HCEC 1CT (cell line): ENCODE data around the gene VILL.

Source experiments
- DNase-seq: peaks from one replicate; pipeline ENCODE4 v3.0.0-alpha.2; 2017

The VILL gene

DNA sequence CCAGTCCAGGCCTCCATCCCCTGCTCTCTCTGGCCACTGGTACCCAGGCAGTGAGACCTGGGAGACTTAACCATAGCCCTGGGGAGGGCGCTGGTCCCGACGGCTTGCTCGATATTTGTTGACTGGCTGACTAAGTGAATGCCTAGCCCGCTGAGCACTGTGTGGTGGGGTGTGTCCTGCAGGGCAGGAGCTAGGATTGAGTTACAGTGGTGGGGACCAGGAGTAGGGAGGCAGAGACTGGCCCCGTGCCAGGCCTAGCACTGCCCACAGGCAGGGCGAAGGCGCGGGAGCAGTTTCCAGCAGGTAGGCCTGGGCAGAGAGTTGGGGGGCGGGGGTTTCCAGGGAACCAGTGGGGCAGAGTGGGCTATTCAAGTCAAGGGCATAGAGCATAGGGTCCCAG lies at the start of gene VILL:
Gene VILL, plus strand, starts transcription at position 260 of the 400 bp plus-strand sequence. CDS start 2,887 bp downstream, outside the sequence.
- no peak for DNase-seq

DNA sequence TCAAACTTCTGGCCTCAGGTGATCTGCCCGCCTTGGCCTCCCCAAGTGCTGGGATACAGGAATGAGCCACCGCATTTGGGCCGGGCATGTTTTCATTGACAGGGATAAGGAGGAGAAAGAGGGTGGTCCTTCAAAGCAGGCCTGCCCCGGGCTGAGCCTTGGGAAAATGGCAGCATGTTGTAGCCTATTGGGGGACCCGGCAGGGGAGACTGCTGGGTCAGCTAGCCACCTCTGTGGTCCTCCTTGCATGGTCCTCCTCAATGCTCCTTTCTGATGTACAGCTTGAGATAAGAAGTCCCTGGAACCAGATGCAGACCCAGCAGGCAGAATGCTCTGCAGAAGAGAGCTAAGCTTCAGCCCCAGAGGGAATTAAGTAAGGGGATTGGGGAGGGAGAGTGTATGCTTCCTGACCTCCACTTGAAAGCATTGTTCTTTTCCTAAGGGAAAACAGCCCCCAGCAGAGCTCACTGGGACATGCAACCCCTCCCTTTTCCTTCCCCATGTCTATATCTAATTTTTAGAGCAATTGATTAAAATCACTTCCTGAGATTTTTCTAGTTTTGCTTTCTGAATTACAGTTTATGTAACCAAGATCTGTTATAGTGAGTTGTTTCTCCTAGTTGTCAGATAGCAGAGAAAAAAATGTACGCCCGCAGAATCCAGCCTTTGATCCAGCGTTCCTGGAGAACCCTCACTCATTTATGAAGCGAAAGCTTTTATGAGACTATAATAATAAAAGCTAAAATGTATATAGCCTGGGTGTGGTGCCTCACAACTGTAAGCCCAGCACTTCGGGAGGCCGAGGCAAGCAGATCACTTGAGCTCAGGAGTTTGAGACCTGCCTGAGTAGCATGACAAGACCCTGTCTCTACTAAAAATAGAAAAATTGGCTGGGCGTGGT lies 48.7 kb upstream of the VILL start:
- no peak for DNase-seq

DNA sequence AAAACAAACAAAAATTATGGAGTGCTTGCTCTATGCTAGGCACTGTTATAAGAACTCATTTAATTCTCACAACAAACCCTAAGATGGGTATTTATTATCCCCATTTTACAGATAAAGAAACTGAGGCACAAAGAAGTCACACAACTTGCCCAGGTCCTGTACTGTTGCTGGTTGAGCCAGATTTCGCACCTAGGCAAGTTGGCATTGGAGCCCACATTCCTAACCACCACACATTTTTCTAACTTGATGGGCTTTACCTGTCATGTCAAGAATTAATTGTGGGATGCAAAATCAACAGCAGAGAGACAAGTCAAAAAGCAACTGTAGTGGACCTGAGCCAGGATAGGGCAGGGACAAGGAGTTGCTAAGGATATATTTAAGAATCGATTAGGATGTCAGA lies 47.9 kb upstream of the VILL start:
- no peak for DNase-seq

DNA sequence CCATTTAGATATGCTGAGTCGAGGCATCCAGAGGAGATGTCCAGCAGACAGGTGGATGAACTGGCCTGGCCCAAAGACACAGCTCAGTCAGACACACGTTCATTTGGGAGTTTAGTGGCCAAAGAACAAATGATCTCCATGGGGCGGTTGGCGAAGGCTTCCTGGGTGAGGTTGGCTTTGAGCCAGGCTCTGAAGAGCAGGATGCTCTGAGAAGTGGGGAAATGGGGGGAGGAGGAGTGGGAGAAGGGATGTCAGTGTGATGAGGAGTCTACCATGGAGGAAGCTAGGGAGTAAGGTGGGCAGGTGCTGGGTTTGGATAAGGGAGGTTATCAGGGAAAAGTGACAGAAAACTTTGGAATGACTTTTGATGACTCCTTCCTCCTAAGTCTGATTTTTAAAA lies 47.5 kb upstream of the VILL start:
- no peak for DNase-seq

DNA sequence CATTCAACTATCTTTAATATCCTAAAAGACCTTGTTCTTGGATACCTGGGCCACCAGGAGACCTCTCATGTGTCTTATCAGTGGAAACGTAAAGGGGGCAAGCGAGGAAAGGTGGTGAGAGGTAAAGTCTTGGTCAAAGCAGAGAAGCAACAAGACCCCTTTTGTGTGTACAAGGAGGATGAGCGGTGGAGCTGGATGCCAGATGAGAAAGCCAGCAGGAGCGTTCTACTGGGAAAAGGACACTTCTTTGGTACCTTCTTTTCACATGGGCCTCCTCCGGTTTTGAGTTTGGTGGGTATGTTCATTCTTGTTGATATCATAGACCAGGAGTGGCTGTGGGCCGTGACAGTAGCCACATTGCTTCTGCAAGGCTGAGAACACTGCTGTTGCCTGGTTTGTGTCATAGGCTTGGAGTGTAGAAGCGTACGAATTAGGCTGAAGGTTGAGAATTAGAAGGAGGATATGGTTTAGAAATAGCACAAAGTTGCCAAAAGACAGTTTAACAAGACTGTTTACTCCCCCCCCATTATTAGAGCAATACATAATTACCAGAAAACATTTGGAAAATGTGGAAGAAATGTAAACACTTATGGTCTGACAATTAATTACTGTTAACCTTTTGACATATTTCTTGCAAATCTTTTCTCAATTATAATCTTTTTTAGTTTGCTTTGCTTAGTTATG lies 46.8 kb upstream of the VILL start:
- no peak for DNase-seq

DNA sequence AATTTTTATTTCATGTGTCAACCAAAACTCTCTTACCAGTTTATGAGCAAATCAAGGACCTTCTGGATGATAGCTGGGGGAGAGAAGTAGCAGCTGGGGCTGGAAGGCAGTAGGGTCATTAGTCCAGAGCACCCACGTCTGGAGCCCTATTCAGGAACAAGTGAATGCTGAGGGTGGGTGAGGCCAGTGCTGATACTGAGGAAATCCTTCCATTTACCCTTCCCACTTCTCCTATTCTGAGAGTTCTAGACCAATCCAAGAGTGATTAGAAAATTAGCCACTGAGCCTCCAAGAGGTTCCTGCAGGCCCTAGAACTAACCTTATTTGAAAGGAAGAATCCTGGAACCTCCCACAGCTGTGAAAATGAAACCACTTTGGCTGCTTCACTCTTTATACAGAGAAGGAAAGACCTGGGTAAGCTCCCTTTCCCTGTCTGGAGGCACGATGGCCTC lies 46.2 kb upstream of the VILL start:
- peak; percentile 52 for DNase-seq

DNA sequence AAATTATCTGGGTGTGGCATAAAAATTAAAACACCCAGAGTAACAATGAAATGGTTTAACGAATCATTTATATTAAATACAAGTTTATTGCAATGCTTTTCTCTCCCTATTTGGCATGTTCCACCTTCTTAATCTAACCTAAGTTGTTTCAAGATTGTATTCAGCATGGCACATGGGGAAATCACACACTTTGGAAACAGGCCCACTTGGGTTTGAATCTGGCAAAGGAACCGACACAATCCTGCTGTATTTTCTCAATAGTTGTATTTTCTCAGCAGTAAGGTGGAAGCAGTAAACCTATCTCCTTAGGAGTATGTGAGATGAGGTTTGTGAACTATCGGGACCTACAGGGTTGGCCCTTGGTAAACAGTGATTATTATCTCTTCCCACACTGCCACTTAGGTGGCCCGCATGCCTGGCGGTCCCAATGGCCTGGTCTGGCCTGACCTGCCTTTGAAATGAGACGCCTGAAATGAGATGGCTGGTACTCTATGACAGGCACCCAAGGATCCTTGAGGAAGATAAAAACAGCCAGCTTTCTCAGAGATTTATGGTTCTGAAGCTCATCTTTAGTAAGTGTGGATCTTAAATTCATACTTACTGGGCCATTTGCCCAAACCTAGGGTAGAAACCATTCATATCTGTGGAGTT lies 45.3 kb upstream of the VILL start:
- no peak for DNase-seq

DNA sequence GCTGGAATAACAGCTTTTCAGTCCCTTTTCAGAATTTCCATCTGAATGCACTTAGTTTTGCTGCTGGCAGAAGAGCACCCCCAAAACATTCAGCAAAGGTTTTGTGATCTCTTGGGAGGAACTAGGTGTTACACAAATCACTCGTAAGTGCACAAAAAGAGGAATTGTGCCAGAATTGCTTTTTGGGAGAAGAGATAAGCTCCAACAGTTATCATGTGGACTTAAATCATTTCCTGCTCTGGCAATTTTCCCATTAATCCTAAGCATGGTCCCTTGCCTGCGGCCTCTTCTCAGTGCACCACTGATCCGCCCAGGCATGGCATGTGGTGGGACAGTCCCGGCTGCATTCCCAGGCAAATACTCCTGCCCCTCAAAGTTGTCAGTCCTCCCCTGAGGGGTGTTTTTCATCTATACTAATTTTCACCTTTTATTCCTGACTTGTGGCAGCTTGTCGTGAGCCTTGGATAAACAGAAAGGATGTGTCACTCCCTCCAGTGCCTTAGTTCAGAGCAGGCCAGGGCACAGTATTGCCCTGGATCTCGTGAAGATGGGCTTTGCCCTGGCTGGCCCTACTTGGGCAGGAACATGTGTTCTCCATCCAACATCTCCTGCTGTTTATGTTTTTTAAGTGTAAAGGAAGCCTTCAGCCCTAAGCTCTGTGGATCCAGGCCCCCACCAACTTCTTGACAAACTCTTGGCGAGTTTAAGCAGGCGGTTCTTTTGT lies 44.6 kb upstream of the VILL start:
- peak; percentile 48 for DNase-seq

DNA sequence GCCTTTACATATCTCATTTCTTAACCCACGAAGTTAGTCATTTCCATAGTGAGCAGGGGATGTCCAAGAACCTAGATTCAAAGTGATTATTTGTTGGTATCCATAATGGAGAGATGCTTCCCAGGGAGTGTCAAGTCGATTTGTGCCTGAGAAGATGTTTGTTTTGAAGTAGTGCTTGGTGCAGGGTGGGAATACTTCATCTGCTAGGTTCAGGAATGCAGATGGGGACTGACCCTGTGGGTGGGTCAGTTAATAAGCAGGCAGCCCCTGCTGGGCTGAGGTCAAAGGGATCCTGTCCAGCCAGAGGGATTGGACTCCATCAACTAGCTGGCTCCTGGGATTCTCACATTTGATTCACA lies 44.1 kb upstream of the VILL start:
- DNase-seq: no peak

DNA sequence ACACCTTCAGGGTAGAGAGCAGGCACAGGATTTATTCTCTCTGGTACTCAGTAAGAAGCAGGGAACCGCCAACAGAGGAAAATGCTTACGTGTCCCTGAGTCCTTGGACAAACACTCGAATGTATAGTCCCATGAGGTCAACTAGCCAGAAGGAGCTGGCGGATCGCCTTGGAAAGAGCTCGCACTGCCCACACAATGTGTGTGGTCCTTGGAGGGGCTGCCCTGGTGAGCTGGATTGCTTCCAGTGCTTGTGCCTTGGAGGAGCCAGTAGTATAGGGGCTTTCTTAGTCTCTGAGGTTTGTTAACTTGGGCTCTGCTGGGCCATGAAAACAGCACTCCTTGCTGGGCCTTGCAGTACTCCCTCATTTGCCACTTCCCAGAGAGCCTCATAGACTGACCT lies 40.7 kb upstream of the VILL start:
- DNase-seq: no peak

DNA sequence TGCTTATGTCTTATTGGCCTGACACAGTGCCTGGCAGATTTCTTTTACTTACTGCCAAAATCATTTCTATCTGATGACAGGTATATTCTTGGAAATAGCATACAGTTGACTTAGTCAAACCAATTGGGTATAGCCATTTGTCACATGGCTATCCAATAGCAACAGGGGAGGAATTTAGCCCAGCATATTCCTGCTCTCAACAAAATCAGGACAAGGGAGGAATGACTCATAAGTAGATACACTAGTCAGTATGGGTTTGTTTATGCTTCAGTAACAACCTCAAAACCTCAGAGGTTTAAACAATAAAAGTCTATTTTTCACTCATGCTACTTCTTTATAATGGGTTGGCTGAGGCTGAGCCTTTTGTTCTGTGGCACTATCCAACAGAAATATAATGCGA lies 38.0 kb upstream of the VILL start:
- DNase-seq: peak; percentile 35

DNA sequence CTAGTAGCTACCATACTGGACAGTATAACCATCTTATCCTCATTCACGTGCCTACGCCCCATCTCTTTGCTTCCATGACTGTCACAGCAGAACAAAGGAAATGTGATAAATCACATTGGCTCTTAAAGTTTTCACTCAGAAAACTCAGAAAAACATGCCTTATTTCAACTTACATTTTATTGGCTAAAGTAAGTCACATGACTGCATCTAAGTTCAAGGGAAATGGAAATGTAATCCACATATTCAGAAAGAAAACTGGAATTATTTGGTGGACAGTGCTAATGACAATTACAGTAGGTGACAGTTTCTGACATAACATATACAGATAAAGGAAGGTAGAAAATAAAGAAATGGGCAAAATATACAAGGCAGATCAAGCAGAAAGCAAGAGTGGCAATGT lies 37.4 kb upstream of the VILL start:
- DNase-seq: no peak

DNA sequence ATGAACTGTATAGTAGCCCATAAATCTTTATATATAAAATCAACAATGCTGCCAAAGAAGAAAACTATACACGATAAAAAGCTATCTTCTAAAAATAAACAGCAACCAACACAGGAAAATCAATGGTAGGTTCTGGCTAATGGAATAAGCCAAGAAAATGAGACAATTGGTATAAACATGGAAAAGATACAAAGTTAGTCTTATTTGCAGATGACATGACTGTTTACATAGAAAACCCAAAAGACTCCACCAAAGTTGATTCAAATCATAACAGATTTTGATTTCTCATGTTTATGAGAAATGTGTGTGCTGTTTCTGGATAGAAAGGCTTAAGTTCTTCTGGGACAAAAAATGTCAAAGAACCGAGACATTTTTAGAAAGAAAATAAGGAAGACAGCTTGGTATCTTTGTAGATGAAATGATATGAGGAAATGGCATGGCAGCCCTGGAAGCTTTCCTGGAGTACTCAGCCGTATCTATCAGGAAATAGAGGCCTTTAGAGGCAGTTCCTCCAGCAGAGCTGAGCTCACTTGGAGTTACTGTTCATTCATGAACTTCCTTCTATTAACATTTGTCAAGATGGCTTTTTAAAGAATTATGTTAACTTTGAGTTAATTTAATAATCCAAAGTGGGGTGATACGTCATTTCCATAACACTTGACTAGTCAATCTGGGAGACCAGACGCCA lies 36.7 kb upstream of the VILL start:
- no peak for DNase-seq

DNA sequence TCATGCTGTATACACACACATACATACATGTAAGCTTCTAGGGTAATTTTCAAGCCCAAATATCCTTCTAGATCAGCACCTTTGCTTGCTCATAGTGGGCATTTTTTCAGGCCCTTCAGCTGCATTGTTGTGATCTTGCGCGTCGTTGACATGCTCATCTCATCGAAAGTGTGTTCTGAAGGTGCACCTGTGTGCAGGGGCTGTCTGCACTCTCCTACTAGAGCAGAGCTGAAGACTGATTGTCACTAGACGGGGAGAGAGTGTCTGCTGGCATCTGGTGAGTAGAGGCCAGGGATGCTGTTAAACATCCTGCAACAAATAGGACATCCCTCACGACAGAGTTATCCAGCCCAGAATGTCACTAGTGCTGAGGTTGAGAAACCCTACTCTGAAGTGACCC lies 35.7 kb upstream of the VILL start:
- DNase-seq: no peak

DNA sequence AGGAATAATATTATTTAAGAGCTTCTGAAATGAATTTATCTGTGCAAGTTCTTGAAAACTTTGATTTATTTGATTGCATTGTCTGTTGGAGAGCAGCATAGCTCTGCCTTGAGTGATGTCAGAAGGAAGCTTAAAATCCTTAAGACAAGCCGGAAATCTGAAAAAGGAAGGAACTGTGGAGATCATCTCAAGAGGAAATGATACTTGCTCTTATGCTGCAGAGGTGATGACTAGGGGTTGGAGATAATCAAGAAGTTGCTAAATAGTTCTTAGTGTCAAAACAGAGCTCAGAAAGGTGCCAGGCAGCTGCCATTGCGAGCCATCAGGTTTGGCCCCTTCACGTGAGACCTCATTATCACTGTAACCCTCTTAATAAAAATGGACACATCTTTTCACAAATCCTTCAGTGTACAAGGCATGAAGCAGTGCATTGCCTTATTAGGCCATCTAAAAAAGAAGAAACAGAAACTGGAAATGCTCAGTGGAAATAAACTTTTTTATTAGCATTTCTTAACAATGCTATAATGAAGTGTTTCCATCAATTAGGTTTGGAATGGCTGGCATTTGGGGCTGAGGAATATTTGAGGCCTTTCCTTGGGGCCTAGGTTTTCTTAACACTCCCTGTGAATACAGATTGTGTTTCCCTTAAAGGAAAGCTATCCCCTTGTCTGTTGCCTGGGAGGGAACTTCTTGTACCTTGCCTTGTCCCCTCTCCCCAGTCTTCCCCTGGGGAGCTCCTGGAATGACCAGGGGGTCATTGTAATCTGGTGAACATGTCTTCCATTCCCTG lies 34.5 kb upstream of the VILL start:
- no peak for DNase-seq

DNA sequence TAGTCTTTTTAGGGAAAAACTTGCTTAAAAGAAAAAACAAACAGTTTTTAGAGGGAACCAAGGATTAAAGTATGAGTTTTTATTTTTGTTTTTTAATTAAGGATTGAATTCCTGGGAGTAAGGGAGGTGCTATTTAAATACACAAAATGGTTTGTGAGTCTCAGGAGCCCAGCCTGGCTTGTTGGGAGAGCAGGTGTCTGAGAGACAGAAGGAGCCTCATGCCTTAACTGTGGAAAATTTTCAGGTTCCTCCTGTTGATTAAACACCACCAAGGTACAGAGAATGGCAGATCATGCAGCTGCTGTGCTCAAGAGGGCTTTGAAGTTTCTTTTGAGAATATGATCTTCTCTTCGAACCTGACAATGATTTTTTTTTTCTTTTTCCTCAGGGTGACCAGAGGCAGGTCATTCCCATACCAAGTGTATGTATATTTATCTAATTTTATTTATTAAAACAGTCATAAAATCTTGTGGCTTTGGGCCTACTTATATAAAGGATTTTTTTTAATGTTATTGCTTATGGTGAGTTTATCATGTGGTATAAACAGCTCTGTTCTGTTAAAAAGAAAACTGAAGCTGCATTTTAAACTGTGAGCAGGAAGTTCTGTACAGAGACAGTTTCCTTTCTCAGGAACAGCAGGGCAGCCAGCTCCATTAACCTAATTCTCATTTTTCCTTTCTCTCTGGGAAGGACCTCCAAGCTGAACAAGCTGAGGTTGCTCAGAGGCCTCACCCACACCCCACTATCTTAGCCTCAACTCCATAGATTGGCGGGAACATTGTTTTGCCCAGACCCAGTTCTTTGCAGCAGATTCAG lies 33.7 kb upstream of the VILL start:
- DNase-seq: no peak

DNA sequence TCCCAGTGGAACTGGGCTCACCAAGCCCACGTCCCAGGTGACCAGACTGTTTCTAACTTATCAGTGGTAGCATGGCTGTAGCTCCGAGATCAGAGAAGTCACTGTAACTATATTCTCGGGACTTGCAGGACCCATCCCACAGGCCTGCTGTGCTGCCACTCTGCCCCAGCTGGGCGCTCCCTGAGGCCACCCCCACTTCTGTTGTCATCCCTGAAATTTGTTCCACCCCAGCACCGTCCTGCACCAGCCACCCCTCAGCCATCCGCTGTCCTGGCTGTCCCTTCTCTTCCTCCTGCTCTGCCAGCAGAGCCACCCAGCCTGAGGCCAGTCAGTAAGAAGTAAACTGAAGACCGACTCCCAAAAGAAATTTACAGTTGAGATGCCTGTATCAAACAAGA lies 33.0 kb upstream of the VILL start:
- DNase-seq: no peak

DNA sequence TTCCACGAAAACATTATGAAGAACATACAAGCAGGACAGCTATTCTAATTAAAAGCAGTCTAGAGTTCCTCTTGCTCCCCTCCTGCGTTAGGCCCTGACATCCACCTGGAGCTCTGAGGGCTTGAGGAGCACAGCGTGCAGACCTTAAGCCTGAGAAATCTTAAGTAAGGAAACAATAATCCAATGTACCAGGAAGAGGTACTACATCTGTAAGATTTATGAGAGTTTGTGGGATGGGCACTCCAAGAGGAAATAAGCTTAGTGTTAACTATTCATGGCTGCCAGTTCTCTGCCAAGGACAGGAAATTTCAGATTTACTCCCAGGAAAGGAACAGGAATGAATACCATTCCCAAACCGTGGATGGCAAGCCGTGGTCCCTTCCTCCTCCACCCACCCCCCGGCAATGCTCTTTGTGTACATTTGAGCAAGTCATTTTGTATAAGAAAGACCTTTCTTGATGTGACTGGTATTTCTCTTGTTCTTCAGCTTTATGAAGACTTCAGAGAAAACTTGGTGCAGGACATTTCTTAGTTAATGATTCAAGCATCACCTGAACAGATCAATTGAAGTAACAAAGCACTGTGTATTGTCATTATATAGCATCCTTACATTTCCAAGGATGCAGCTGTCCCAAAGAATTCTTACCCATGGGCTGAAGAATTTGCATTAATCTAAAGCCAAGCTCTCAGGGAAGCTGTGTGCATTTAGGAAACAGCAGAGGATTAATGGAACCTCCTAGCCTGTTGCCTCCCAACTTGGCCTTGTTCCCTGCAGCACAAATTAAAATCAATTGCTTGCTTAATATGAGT lies 28.8 kb upstream of the VILL start:
- no peak for DNase-seq

DNA sequence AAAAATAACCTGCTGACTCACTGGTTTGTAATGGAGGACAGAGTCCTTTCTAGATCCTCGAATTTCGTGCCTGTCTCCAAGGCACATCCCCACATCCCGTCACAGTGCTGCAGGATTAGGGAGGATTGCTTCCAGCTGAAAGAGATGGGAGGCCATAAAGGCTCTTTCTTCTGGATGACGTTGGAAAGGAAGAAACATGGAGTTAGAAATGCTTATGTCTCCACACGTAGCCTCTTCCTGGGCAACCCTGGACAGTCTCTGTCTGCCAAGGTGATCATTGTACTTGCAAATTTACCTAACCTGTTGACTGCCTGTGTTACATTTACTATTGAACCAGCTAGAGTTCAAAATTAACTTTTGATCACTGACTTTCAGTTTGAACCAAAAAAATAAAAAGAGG lies 27.6 kb upstream of the VILL start:
- no peak for DNase-seq

DNA sequence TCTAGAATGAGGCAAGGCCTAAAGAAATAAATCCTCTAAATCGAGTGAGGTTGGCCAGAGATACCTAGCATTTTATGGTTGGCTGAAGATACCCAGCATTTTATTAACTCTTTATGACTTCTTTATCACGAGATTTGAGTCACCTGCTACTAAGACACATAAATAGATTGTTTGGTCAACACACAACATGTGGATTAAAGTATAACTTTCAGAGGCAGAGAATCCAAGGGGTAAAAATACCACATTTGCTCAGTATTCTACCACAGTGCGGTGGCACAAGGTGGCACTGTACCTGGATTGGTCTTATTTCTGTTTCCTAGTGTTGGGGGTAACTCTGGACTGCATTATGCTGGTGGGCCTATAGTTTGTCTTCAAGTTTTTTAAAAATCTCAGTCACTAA lies 27.0 kb upstream of the VILL start:
- DNase-seq: no peak
